Measurements from ENCODE around the gene COPZ2. TPM values are rescaled to one million over a fixed set of nuclear protein-coding genes. Genes with fewer than 3 reads are reported as not detected.

Gene COPZ2
- total RNA-seq, 4 donors from 2014 or later: 54.1 to 103 (median 76.9) TPM

DNA sequence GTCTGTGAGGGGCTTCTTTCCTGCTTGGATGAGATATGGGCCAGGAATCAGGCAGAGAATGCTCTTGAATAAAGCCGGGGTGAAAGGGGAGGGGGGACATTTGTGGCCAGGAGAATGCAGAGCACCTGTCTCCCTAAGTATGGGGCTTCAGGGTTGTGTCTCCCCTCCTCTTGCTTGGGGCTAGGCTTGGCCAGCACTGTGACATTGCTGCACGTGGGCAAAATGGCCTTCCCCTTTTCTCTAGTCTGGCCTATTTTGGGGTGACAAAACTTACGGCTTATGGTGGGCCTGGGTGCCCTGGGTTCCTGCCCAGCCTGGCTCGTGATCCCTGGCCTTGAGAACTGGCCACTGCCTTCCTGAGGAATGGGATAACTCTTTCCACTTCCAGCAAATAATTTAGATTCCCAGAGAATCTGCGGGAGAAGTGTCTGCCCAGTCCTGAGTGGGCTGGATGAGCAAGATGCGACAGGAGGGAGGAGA is 16.2 kb upstream of the COPZ2 start:
- TF ChIP-seq, protein P1, sequence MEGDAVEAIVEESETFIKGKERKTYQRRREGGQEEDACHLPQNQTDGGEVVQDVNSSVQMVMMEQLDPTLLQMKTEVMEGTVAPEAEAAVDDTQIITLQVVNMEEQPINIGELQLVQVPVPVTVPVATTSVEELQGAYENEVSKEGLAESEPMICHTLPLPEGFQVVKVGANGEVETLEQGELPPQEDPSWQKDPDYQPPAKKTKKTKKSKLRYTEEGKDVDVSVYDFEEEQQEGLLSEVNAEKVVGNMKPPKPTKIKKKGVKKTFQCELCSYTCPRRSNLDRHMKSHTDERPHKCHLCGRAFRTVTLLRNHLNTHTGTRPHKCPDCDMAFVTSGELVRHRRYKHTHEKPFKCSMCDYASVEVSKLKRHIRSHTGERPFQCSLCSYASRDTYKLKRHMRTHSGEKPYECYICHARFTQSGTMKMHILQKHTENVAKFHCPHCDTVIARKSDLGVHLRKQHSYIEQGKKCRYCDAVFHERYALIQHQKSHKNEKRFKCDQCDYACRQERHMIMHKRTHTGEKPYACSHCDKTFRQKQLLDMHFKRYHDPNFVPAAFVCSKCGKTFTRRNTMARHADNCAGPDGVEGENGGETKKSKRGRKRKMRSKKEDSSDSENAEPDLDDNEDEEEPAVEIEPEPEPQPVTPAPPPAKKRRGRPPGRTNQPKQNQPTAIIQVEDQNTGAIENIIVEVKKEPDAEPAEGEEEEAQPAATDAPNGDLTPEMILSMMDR (IDR thresholded peaks at IDR 0.05; ENCODE audit: low read depth): no peak

DNA sequence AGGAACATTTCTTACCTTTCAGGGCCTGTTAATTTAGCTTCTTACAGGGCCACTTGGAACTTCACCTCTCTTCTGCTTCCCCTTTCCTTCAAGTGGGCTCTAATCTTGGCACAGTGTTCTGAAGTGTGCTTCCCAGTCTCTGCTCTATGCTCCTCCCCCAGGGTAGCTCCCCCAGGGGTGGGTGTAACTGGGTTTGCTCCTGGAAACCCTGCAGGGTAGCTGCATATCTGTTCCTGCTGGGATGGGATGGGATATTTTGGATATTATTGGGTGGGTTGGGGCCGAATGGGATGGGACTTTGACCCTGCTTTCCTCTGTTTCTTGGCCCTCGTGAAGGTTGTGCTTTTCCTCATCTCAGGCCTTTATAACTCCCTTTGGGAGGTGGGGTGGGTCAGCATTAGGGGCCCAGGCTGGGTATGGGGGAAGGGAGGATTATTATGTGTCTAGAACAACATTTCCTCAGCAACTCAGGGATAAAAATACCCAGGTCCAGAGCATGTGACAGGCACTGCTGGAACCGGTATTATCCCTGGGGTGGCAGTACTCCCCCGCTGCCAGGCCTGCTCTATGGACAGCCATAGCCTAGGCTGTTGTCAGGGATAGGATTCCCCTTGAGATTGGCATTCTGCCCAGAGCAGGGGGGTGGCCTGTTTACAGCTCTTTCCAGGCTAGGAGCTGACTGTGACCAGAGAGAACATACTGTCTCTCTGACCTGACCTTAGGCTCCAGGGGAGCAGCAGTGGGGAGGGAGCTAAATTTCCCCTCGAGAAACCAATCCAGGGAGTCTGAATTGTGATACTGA is 15.6 kb upstream of the COPZ2 start:
- TF ChIP-seq, protein P1 (IDR thresholded peaks at IDR 0.05; ENCODE audit: low read depth): no peak

DNA sequence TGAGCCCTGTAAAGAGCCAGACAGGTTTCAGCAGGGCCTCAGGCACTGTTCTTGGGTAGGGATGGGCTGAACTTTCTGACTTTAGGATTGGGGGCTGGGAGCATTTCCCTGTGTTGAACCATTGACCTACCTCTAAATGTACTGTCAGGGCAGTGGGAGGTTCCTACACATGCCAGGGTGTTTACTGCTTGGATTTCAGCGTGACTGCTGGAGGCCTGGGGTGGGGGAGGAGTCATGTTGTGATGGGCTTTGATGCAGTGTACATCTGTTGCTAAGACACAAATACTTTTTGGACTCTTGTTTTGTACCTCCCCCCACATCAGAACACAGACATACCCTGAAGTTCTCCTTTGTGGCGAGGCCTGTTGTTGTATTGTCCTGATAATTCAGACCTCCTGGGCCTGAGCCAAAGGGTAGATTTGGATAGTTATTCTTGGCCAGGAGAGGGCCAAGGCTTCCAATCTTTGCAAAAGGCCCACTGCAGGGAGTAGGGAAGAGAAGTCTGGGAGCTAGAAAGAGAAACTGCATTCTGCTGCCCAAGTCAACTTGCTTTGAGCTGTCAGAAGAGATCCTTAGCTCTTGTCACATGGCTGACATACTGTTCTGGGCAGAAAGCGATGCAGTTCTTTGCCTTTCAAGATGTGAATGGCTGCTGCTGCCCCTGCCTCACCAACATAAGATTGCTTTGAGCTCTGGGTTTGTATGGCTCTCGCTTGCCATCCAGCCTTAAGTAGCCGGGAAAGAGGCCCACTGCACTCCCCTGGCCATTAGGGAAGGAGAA is 14.3 kb upstream of the COPZ2 start:
- TF ChIP-seq, protein P1 (IDR thresholded peaks at IDR 0.05; ENCODE audit: low read depth): no peak

DNA sequence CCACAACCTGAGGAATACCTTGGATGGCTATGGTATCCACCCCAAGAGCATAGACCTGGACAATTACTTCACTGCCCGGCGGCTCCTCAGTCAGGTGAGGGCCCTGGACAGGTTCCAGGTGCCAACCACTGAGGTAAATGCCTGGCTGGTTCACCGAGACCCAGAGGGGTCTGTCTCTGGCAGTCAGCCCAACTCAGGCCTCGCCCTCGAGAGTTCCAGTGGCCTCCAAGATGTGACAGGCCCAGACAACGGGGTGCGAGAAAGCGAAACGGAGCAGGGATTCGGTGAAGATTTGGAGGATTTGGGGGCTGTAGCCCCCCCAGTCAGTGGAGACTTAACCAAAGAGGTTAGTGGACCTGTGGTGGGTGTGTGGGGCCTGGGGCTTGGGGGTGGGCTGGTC is 13.7 kb upstream of the COPZ2 start:
- TF ChIP-seq, protein P1 (IDR thresholded peaks at IDR 0.05; ENCODE audit: low read depth): no peak

DNA sequence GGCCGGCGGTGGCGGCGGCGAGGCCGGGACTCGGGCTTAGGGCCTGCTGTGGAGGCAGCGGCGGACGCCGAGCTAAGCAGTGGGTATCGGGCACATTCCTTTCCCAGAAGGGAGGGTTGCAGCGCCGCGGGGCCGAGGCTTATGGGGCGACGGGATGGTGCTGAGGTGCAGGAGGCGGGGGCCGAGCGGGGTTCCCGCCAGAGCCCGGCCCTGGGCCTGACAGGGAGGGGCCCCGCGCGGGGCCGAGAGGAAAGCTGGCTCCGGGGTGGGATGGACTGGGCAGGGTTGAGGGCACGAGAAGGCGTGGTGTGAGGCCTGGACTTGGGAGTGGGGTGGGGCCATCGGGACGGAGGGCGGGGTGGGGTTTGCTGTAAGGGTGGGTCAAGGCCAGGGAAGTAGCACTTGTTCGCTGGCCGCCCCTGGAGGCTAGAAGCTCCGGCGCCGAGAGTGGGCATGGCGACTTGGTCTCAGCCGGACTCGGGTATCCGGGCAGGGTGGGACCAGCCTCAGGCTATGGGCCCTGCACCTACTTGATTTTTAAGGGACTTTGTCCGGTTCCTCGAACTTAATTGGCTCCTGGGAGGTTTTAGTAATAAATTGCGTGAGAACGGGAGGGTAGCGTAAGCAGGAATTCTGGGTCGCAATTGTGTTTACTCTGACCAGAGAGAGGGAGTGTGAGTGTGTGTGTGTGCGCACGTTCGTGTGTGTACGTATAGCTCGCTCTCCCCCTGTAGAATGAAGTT is 11.0 kb upstream of the COPZ2 start:
- TF ChIP-seq, protein P1 (IDR thresholded peaks at IDR 0.05; ENCODE audit: low read depth): no peak

DNA sequence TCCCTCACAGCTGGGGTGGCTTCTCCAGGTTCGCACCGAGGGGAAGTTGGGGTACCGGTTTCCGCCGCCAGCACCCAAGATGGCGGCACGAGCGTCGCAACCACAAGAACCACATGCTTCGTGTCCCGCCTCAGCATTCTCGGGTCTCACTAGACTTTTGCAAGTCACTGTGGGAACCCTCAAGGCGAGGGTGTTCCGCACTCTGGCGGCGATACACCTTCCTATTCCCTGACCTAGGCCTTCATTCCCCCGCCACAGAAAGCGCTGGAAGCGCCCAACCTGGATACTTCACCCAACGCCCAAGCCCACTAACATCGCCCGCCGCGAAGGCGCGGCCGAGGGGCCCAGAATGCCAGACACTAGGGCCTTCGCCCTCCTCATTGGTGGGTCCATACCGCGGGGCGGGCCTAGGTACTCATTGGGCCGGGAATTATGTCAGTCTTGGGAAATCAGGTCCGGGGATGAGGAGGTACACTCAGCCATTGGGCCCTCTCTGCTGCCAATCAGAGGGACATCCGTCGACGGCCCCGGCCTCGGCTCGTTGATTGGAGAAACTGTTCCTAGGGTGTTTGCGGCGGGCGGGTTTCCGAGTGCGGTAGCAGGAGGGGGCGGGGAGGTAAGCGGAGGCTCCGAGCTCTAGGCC is 10.3 kb upstream of the COPZ2 start, which contains the start of gene NFE2L1:
TSS of gene NFE2L1 (plus strand) at position 619 of the 643 bp plus-strand sequence. CDS start 2,760 bp downstream, outside the sequence.
- TF ChIP-seq, protein P1 (IDR thresholded peaks at IDR 0.05; ENCODE audit: low read depth): no peak

Data from subcutaneous adipose tissue (tissue), 4 donors.